ENCODE measurements around the gene PNKD.

Gene PNKD

DNA sequence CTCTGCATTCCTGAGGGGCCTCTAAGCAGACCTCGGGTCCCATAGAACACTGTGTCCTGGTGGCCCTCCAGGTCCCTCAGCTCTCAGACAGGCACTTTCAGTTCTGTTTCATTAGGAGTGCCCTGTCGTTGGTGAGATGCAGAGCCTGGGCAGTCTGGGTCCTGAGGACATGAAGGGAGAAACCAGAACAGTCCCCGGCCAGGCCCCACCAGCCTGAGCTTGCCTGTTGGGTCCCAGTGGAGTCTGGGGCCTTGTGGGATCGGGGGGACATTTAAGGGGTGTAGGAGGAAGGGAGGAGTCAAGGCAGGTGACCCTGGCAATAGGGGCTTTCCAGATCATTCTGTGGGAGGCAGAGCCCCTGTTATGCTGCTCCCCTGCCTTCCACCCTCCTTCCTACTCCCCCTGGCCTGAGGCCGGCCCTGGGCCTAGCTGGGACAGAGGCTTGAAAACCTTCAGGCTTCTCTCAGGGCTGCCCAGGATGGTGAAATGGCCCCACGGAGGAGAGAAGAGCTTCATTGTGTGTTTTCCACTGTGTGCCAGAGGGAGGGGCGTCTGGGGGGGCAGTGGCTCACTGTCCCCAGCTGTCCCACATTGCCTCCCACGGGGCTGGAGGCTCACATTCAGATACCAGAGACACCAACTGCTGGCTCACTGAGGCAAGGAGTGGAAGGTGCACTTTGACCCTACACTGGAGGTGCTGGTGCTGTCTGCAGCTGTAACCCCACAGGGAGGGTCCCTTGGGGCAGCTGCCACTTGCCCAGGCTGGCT lies 59.7 kb downstream of the PNKD start:
- H3K27me3 ChIP-seq (ENCODE audit: control insufficient read depth, insufficient read depth, low read length) = no peaks in the 10 kb centered on the region
- H3K36me3 ChIP-seq (ENCODE audit: control insufficient read depth, insufficient read depth, low read length) = no peaks in the 10 kb centered on the region
- H3K27ac ChIP-seq (ENCODE audit: low read length) = no peak overlapping the region
- no CpG with 5 or more reads among the region's 8 CpGs for WGBS (ENCODE audit: insufficient coverage, insufficient read length)
- H3K4me3 ChIP-seq (ENCODE audit: low read length) = no peak overlapping the region
- no peaks in the 10 kb centered on the region for H3K9me3 ChIP-seq (ENCODE audit: control insufficient read depth, insufficient read depth, low read length)
- DNase-seq (ENCODE audit: low read depth, low spot score) = no peak
- H3K4me1 ChIP-seq (ENCODE audit: control insufficient read depth, insufficient read depth, low read length) = peaks cover 5% of the 10 kb centered on the region

DNA sequence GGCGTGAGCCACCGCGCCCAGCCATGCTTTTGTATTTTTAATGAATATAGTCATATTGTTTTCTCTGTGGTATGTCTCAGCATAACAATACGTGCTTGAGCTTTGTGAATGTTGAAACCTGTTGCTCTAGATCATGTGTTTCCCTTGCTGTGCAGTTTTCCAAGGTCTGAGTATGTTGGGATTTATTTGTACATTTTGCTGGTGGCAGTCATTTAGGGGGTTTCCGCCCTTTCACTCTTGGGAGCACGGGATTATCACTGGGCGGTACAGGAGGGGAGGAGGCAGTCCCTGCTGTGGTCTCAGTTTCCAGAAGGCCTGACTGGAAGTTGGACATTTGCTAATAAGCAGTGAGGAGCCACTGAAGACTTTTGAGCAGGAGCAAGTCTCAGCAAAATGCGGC lies 61.4 kb downstream of the PNKD start:
- no CpG with 5 or more reads among the region's 8 CpGs for WGBS (ENCODE audit: insufficient coverage, insufficient read length)
- H3K4me3 ChIP-seq (ENCODE audit: low read length) = no peak overlapping the region
- no peaks in the 10 kb centered on the region for H3K36me3 ChIP-seq (ENCODE audit: control insufficient read depth, insufficient read depth, low read length)
- peaks cover 1% of the 10 kb centered on the region; the same call in 1 of the 2 replicates for H3K4me1 ChIP-seq (ENCODE audit: control insufficient read depth, insufficient read depth, low read length)
- no peak for DNase-seq (ENCODE audit: low read depth, low spot score)
- no peak overlapping the region for H3K27ac ChIP-seq (ENCODE audit: low read length)
- H3K27me3 ChIP-seq (ENCODE audit: control insufficient read depth, insufficient read depth, low read length) = no peaks in the 10 kb centered on the region
- no peaks in the 10 kb centered on the region for H3K9me3 ChIP-seq (ENCODE audit: control insufficient read depth, insufficient read depth, low read length)

DNA sequence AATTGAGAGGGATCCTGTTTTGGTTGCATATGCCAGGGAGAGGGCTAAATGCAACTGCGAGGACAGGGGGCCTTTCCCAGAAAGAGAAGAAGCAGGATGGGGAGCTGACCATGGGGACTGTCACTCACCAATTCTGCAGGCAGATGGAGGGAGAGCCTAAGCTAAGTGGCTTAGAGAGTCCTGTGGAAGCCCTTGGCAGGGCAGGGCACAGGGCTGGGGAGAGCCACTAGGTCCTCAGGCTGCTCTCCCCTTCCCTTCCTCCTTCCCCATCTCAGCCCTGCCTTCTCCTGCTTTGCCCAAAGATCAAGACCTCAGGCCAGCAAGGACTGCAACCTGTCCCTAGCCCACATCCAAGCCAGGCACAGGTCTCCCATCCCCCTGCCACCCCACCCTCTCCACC lies 62.0 kb downstream of the PNKD start:
- Histone ChIP-seq H3K9me3 (ENCODE audit: control insufficient read depth, insufficient read depth, low read length) (no peaks in the 10 kb centered on the region), H3K4me1 (ENCODE audit: control insufficient read depth, insufficient read depth, low read length) (peaks cover 1% of the 10 kb centered on the region; the same call in 1 of the 2 replicates), H3K36me3 (ENCODE audit: control insufficient read depth, insufficient read depth, low read length) (no peaks in the 10 kb centered on the region), H3K27me3 (ENCODE audit: control insufficient read depth, insufficient read depth, low read length) (no peaks in the 10 kb centered on the region), H3K4me3 (ENCODE audit: low read length) (no peak overlapping the region), H3K27ac (ENCODE audit: low read length) (no peak overlapping the region)
- no peak for DNase-seq (ENCODE audit: low read depth, low spot score)
- WGBS (ENCODE audit: insufficient coverage, insufficient read length) = no CpG with 5 or more reads among the region's 1 CpG

DNA sequence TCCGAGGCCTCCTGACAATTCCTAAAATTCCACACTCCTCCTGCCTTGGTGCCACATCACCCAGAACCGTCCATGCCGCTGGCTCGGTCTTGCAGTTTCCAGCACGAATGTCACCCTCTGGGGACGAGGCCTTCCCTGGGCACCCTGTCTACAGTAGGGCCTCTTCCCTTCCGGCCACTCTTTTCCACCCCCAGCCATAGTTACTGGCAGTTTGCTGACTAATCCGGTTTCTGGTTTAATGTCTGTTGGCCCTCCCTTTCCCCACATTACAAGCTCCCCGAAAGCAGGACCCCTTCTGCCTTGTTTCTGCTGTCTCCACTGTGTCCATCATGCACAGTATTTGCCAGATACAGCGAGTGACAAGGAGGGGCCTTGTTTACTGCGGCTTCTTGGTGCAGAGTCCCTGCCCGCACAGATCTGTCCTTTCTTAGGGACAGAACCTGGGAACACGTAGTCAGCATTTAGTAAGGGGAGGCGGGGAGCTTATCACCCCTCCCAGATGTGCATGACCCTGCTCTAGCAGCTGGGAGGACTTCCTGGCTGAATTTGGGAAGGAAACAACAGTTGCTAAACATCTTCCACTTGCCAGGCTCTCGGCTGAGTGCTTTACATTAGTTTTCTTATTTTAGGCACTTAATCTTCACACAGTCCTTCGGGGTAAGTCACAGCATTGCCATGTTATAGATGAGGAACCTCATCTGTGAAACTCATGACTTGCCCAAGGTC lies 62.8 kb downstream of the PNKD start:
- no peak for DNase-seq (ENCODE audit: low read depth, low spot score)

DNA sequence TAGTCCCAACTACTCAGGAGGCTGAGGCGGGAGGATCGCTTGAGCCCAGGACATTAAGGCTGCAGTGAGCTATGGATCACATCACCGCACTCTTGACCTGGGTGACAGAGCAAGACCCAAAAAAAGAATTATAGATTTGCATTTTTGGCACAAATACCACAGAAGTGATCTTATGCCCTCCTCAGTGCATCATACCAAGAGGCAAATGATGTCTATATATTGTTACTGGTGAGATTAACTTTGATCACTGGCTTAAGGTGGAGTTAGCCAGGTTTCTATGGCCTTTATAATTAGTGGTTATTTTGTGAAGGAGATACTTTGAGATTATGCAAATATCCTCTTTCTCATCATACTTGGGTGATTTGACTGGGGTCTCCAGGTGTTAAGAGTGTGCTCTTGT lies 64.2 kb downstream of the PNKD start:
- H3K4me3 ChIP-seq (ENCODE audit: low read length) = no peak overlapping the region
- WGBS (ENCODE audit: insufficient coverage, insufficient read length) = no CpG with 5 or more reads among the region's 3 CpGs
- peaks cover 1% of the 10 kb centered on the region; the same call in 1 of the 2 replicates for H3K4me1 ChIP-seq (ENCODE audit: control insufficient read depth, insufficient read depth, low read length)
- no peak overlapping the region for H3K27ac ChIP-seq (ENCODE audit: low read length)
- no peak for DNase-seq (ENCODE audit: low read depth, low spot score)
- H3K9me3 ChIP-seq (ENCODE audit: control insufficient read depth, insufficient read depth, low read length) = no peaks in the 10 kb centered on the region
- H3K27me3 ChIP-seq (ENCODE audit: control insufficient read depth, insufficient read depth, low read length) = no peaks in the 10 kb centered on the region
- H3K36me3 ChIP-seq (ENCODE audit: control insufficient read depth, insufficient read depth, low read length) = no peaks in the 10 kb centered on the region

More for the DNA sequence above, 62.8 kb downstream of the PNKD start:
- no peaks in the 10 kb centered on the region for H3K27me3 ChIP-seq (ENCODE audit: control insufficient read depth, insufficient read depth, low read length)
- H3K9me3 ChIP-seq (ENCODE audit: control insufficient read depth, insufficient read depth, low read length) = no peaks in the 10 kb centered on the region
- no CpG with 5 or more reads among the region's 16 CpGs for WGBS (ENCODE audit: insufficient coverage, insufficient read length)
- H3K36me3 ChIP-seq (ENCODE audit: control insufficient read depth, insufficient read depth, low read length) = no peaks in the 10 kb centered on the region
- no peak overlapping the region for H3K4me3 ChIP-seq (ENCODE audit: low read length)
- H3K27ac ChIP-seq (ENCODE audit: low read length) = no peak overlapping the region
- H3K4me1 ChIP-seq (ENCODE audit: control insufficient read depth, insufficient read depth, low read length) = peaks cover 1% of the 10 kb centered on the region; the same call in 1 of the 2 replicates

DNA sequence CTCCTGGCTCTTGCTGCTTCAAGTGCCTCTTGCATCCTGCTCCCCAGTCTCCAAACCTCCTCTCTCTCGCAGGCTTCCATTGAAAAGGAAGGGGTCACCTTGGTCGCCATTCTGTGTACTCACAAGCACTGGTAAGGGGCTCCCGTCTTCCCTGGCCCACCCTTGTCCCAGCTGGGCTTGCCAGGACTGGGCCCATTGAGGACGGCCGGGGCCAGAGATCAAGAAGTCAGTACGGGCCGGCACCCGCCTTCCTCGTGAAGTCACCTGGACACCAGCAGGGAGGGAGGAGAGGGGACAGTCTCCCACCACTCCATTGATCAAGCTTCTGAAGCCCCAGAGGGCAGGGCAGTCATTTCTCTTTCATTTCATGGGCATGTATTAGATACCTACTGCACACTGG lies 70.3 kb downstream of the PNKD start:
- H3K36me3 ChIP-seq (ENCODE audit: control insufficient read depth, insufficient read depth, low read length) = no peaks in the 10 kb centered on the region
- DNase-seq (ENCODE audit: low read depth, low spot score) = no peak
- H3K4me3 ChIP-seq (ENCODE audit: low read length) = no peak overlapping the region
- H3K27ac ChIP-seq (ENCODE audit: low read length) = no peak overlapping the region
- no peaks in the 10 kb centered on the region; the same call in 1 of the 2 replicates for H3K4me1 ChIP-seq (ENCODE audit: control insufficient read depth, insufficient read depth, low read length)
- no peaks in the 10 kb centered on the region for H3K9me3 ChIP-seq (ENCODE audit: control insufficient read depth, insufficient read depth, low read length)
- no peaks in the 10 kb centered on the region for H3K27me3 ChIP-seq (ENCODE audit: control insufficient read depth, insufficient read depth, low read length)
- no CpG with 5 or more reads among the region's 9 CpGs for WGBS (ENCODE audit: insufficient coverage, insufficient read length)

DNA sequence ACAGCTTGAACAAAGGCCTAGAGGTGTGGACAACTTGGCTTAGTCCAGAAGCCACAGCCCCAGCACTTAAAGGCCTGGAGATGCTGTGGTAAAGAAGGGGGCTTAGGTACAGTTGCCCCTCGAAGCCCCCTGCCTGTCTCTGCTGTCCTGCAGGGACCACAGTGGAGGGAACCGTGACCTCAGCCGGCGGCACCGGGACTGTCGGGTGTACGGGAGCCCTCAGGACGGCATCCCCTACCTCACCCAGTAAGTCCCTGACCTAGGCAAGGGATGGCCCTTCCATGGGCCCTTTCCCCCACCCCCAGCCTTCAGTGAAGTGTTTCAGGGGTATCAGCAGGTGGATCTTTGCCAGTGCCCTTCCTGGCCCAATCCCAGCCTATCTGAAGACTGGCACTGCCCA lies 71.1 kb downstream of the PNKD start:
- no peak overlapping the region for H3K27ac ChIP-seq (ENCODE audit: low read length)
- no CpG with 5 or more reads among the region's 8 CpGs for WGBS (ENCODE audit: insufficient coverage, insufficient read length)
- H3K4me1 ChIP-seq (ENCODE audit: control insufficient read depth, insufficient read depth, low read length) = no peaks in the 10 kb centered on the region; the same call in 1 of the 2 replicates
- DNase-seq (ENCODE audit: low read depth, low spot score) = no peak
- H3K36me3 ChIP-seq (ENCODE audit: control insufficient read depth, insufficient read depth, low read length) = no peaks in the 10 kb centered on the region
- H3K27me3 ChIP-seq (ENCODE audit: control insufficient read depth, insufficient read depth, low read length) = no peaks in the 10 kb centered on the region
- no peaks in the 10 kb centered on the region for H3K9me3 ChIP-seq (ENCODE audit: control insufficient read depth, insufficient read depth, low read length)
- H3K4me3 ChIP-seq (ENCODE audit: low read length) = no peak overlapping the region

DNA sequence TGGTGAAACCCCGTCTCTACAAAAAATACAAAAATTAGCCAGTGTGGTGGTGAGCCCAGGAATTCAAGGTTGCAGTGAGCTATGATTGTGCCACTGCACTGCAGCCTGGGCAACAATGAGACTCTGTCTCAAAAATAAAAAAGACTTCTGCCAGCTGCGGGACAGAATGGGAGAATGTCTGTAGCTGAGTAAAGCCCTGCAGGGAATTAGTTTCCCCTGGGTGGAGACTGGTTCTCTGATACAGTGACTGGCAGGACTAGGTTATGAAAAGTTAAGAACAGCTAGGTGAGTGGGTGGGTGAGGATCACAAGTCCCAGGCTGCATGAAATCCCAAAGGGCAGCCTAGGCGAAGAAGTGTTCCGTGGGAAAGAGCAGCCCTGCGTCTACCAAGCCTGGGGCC lies 72.5 kb downstream of the PNKD start:
- Histone ChIP-seq H3K27me3 (ENCODE audit: control insufficient read depth, insufficient read depth, low read length) (no peaks in the 10 kb centered on the region), H3K4me1 (ENCODE audit: control insufficient read depth, insufficient read depth, low read length) (no peaks in the 10 kb centered on the region; the same call in 1 of the 2 replicates), H3K36me3 (ENCODE audit: control insufficient read depth, insufficient read depth, low read length) (no peaks in the 10 kb centered on the region), H3K4me3 (ENCODE audit: low read length) (no peak overlapping the region), H3K9me3 (ENCODE audit: control insufficient read depth, insufficient read depth, low read length) (no peaks in the 10 kb centered on the region; the same call in 1 of the 2 replicates), H3K27ac (ENCODE audit: low read length) (no peak overlapping the region)
- no CpG with 5 or more reads among the region's 5 CpGs for WGBS (ENCODE audit: insufficient coverage, insufficient read length)
- no peak for DNase-seq (ENCODE audit: low read depth, low spot score)

DNA sequence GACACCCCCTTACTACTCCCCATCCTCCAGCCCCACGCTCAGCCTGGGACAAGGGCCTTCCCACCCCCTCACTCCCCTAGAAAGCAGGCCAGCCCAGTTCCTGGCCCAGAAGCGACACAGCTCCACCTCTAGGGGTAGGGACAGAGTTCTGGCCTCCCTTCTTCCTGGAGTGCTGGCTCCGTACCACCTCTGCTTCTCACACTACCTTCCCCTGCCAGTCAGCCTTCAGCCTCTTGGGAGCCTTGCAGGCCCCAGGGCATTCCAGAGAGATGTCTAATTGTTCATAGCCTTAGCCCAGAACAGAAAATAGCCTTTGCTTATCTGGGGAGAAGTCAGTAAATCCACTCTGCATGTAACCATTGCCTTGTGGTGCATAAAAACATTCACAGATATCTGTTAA lies 73.3 kb downstream of the PNKD start:
- Histone ChIP-seq H3K27ac (ENCODE audit: low read length) (no peak overlapping the region), H3K4me3 (ENCODE audit: low read length) (no peak overlapping the region), H3K27me3 (ENCODE audit: control insufficient read depth, insufficient read depth, low read length) (no peaks in the 10 kb centered on the region), H3K36me3 (ENCODE audit: control insufficient read depth, insufficient read depth, low read length) (no peaks in the 10 kb centered on the region), H3K9me3 (ENCODE audit: control insufficient read depth, insufficient read depth, low read length) (no peaks in the 10 kb centered on the region; the same call in 1 of the 2 replicates), H3K4me1 (ENCODE audit: control insufficient read depth, insufficient read depth, low read length) (no peaks in the 10 kb centered on the region; the same call in 1 of the 2 replicates)
- DNase-seq (ENCODE audit: low read depth, low spot score) = no peak
- no CpG with 5 or more reads among the region's 3 CpGs for WGBS (ENCODE audit: insufficient coverage, insufficient read length)

DNA sequence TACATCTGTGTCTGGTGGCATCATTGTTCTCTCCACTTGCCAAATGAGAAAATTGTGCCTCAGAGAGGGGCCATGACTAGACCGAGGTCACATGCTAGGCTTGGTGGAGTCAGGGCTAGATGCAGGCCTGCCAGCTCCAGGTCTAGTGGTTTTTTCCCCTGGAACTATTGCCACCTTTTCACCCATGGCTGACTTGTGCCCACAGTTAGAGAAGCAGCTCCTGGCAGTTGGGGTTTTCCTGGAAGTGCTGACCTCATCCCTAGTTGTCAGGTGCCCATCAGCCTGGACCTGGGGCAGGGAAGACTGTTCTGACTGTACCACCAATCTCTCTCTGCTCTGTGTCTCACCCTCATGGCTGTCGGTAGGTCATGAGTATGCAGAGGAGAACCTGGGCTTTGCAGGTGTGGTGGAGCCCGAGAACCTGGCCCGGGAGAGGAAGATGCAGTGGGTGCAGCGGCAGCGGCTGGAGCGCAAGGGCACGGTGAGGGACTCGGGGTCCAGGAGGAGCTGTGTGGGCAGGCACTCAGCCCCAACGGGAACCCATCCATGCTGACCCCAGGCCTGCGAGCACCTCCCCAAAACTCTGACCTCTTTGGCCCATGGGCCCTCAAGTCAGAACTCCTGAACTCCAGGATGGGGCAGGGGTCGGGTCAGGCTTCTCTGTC lies 73.9 kb downstream of the PNKD start:
- no peaks in the 10 kb centered on the region; the same call in 1 of the 2 replicates for H3K9me3 ChIP-seq (ENCODE audit: control insufficient read depth, insufficient read depth, low read length)
- H3K4me1 ChIP-seq (ENCODE audit: control insufficient read depth, insufficient read depth, low read length) = no peaks in the 10 kb centered on the region; the same call in 1 of the 2 replicates
- no CpG with 5 or more reads among the region's 12 CpGs for WGBS (ENCODE audit: insufficient coverage, insufficient read length)
- H3K4me3 ChIP-seq (ENCODE audit: low read length) = no peak overlapping the region
- DNase-seq (ENCODE audit: low read depth, low spot score) = no peak
- no peaks in the 10 kb centered on the region for H3K27me3 ChIP-seq (ENCODE audit: control insufficient read depth, insufficient read depth, low read length)
- no peak overlapping the region for H3K27ac ChIP-seq (ENCODE audit: low read length)
- H3K36me3 ChIP-seq (ENCODE audit: control insufficient read depth, insufficient read depth, low read length) = no peaks in the 10 kb centered on the region

Measured in iPS DF 6.9 (cell line).